Left ventricle myocardium inferior (tissue), 1 donor: Measurements from ENCODE around the gene CAPN15. TPM values are rescaled to one million over a fixed set of nuclear protein-coding genes. Genes with fewer than 3 reads are reported as not detected.

Experiments used
- DNase-seq: peaks from one replicate; pipeline ENCODE4 v3.0.0-alpha.2; 2020
- H3K27ac ChIP-seq: fragments of 200-600 bp; replicated peaks from 2 replicates; pipeline ENCODE4 v1.8.0; 2021
- H3K27me3 ChIP-seq: fragments of 200-600 bp; 2 replicates; pipeline ENCODE4 v1.8.0; 2021; ENCODE audit warnings: low read depth
- H3K36me3 ChIP-seq: fragments of 200-600 bp; 2 replicates; pipeline ENCODE4 v1.8.0; 2021
- H3K4me1 ChIP-seq: fragments of 200-600 bp; 2 replicates; pipeline ENCODE4 v1.8.0; 2021
- H3K4me3 ChIP-seq: fragments of 200-600 bp; 2 replicates; pipeline ENCODE4 v1.8.0; 2021; ENCODE audit warnings: mild to moderate bottlenecking, moderate library complexity
- H3K9me3 ChIP-seq: fragments of 200-600 bp; replicated peaks from 2 replicates; pipeline ENCODE4 v1.8.0; 2021
- CTCF ChIP-seq: fragments of 200-600 bp; IDR thresholded peaks from 2 replicates; pipeline ENCODE4 v1.8.0; 2021; ENCODE audit warnings: antibody characterized with exemption, mild to moderate bottlenecking, borderline replicate concordance
- intact Hi-C: fragments of 100-400 bp; cut with micrococcal nuclease; formaldehyde crosslinking; loops from one replicate; pipeline ENCODE4 v1.11.0; 2022
- total RNA-seq: library from RNA; stranded (reverse); fragmentation: NEBNext Ultra II Directional; extraction: Animal tissue kit (Norgen Biotek cat#: 25700); gene quantifications from one replicate; pipeline ENCODE4 v1.2.1, GENCODE V29; 2021
- donor health status: DM: no; HTN: yes; CAD: no; lungs with severe emphysema.

CAPN15 gene
- total RNA-seq, 1 donor from 2014 or later = 17.4 TPM

DNA sequence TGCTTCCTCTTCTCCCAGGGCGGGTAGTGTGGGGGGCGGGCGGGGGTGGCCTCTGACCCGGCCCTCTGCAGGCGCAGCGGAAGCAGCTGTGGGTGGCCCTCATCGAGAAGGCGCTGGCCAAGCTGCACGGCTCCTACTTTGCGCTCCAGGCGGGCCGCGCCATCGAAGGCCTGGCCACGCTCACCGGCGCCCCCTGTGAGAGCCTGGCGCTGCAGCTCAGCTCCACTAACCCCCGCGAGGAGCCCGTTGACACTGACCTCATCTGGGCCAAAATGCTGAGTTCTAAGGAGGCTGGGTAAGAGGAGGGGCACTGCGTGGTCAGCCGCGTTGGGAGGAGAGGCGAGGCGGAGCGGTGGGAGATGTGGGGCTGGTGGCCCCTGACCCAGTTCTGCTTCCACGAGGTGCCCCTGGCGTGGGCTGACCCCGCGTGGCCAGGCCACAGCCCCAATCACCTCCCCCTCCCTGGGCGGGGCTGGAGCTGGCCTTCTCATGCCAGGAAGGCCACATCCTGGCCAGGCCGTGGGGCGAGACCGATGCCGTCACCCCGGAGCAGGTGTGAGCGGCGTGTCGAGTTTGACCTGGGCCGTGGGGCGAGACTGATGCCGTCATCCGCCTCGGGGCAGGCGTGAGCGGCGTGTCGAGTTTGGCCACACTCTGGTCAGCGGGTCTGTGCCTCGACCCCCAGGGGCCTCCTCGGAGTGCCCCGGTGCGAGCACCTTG lies 22.2 kb downstream of the CAPN15 start:
- intact Hi-C loops = no loop called here

GRCh38 chr16:551210-551609 lies 23.7 kb downstream of the CAPN15 start:
- intact Hi-C loops = no loop called here
- Histone ChIP-seq H3K4me1 (no peaks in the 10 kb centered on the region), H3K36me3 (peaks cover 54% of the 10 kb centered on the region), H3K9me3 (no peaks in the 10 kb centered on the region), H3K27ac (no peak overlapping the region), H3K4me3 (no peak overlapping the region), H3K27me3 (no peaks in the 10 kb centered on the region)
- no peak for DNase-seq
- no peak for TF ChIP-seq CTCF

More for the DNA sequence above, 22.2 kb downstream of the CAPN15 start:
- H3K9me3 ChIP-seq = no peaks in the 10 kb centered on the region
- H3K27ac ChIP-seq = no peak overlapping the region
- no peak for TF ChIP-seq CTCF
- DNase-seq = no peak
- H3K36me3 ChIP-seq = peaks cover 54% of the 10 kb centered on the region
- H3K27me3 ChIP-seq = no peaks in the 10 kb centered on the region
- no peak overlapping the region for H3K4me3 ChIP-seq
- no peaks in the 10 kb centered on the region for H3K4me1 ChIP-seq

DNA sequence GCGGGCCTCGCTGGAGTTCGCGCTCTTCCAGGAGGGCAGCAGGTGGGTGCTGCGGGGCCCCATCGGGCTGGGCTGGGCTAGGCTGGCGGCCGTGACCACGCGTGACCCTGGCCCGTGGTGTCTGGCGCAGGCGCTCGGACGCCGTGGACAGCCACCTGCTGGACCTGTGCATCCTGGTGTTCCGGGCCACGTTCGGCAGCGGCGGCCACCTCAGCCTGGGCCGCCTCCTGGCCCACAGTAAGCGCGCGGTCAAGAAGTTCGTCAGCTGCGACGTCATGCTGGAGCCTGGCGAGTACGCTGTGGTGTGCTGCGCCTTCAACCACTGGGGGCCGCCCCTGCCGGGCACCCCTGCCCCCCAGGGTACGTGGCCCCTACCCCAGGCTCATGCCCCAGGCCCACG lies 24.7 kb downstream of the CAPN15 start:
- H3K36me3 ChIP-seq = peaks cover 54% of the 10 kb centered on the region
- no peak for TF ChIP-seq CTCF
- H3K9me3 ChIP-seq = no peaks in the 10 kb centered on the region

GRCh38 chr16:553601-554296 lies 26.2 kb downstream of the CAPN15 start:
- Histone ChIP-seq H3K27ac (no peak overlapping the region), H3K4me3 (no peak overlapping the region), H3K36me3 (peaks cover 41% of the 10 kb centered on the region), H3K27me3 (peaks cover 13% of the 10 kb centered on the region), H3K4me1 (peaks cover 1% of the 10 kb centered on the region), H3K9me3 (no peaks in the 10 kb centered on the region)
- no peak for DNase-seq
- intact Hi-C loops = no loop called here
- TF ChIP-seq CTCF = no peak

More for the DNA sequence above, 24.7 kb downstream of the CAPN15 start:
- H3K4me3 ChIP-seq = no peak overlapping the region
- H3K4me1 ChIP-seq = no peaks in the 10 kb centered on the region
- H3K27me3 ChIP-seq = no peaks in the 10 kb centered on the region
- intact Hi-C loops = no loop called here
- DNase-seq = no peak
- H3K27ac ChIP-seq = no peak overlapping the region

DNA sequence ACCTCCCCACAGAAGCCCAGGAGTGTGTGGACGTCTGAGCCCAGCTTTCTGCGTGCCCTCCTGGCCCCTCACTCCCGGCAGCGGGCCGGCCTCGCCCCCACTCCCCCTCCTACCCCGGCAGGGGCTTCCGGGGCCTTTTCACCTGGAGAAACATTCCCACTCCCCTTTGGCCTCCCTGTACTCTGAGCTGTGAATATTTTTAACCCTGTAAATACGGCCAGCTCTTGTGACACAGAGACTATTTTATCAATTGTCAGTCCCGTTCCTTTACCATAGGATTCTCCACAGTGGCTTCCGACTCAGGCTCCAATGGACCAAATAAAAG lies 26.7 kb downstream of the CAPN15 start:
- no peak for TF ChIP-seq CTCF
- intact Hi-C loops = no loop called here
- Histone ChIP-seq H3K27me3 (peaks cover 18% of the 10 kb centered on the region), H3K9me3 (no peaks in the 10 kb centered on the region), H3K27ac (no peak overlapping the region), H3K4me3 (no peak overlapping the region), H3K4me1 (peaks cover 6% of the 10 kb centered on the region), H3K36me3 (peaks cover 36% of the 10 kb centered on the region)
- no peak for DNase-seq
